Gastroesophageal sphincter (tissue), 3 donors: Measurements from ENCODE around the gene REEP5.

Experiments
- CTCF ChIP-seq, 4 experiments: fragments of 200-600 bp in 2 of 4; fragments of 450-650 bp in 2 of 4; sonication (generic) in 1 of 4; IDR thresholded peaks; one replicate each; pipeline ENCODE4 v1.5.1; 2017 to 2019; ENCODE audit warnings: antibody characterized with exemption in 4 of 4, mild to moderate bottlenecking in 2 of 4, moderate library complexity in 2 of 4
- POLR2A ChIP-seq, 2 donors: fragments of 450-650 bp; IDR thresholded peaks; one replicate each; pipeline ENCODE4 v1.6.1; 2017; ENCODE audit warnings: antibody characterized with exemption in 2 of 2, mild to moderate bottlenecking in 2 of 2, moderate library complexity in 1 of 2
- POLR2AphosphoS5 ChIP-seq: sonication (generic); formaldehyde crosslinking; IDR thresholded peaks from one replicate; pipeline ENCODE4 v1.6.1; 2017; ENCODE audit warnings: antibody characterized with exemption

- no peak for TF ChIP-seq CTCF (IDR thresholded peaks at IDR 0.05)
- no peak for TF ChIP-seq POLR2AphosphoS5
- TF ChIP-seq POLR2A (IDR thresholded peaks at IDR 0.05), result no peak
These were observed 75.5 kb downstream of the REEP5 start for GRCh38 chr5:112846556-112846955.
